Measurements from ENCODE around the gene MDC1. TPM values are rescaled to one million over a fixed set of nuclear protein-coding genes. Genes with fewer than 3 reads are reported as not detected.

Gene MDC1
- total RNA-seq, 1 experiment from 2014 or later: 66.6 TPM

GRCh38 chr6:30732237-30732943 lies 15.3 kb upstream of the MDC1 start:
- peak overlapping the region; percentile 44 for H3K27ac Mint-ChIP-seq (ENCODE audit: unreplicated experiment)
- BruUV-seq (replicated peaks): no TSS peak

GRCh38 chr6:30730601-30731435 lies 13.7 kb upstream of the MDC1 start:
- peak; percentile 95 for DNase-seq
- TF ChIP-seq CTCF (IDR thresholded peaks at IDR 0.05; ENCODE audit: unreplicated experiment): peak; percentile 84
- Mint-ChIP-seq H3K4me1 (ENCODE audit: low read depth, unreplicated experiment) (peaks cover 22% of the 10 kb centered on the region), H3K4me3 (ENCODE audit: low read depth, unreplicated experiment) (peak overlapping the region; percentile 66), H3K27me3 (ENCODE audit: unreplicated experiment) (no peaks in the 10 kb centered on the region), H3K27ac (ENCODE audit: unreplicated experiment) (peak overlapping the region; percentile 98), H3K9me3 (ENCODE audit: low read depth, unreplicated experiment) (no peaks in the 10 kb centered on the region), H3K36me3 (ENCODE audit: insufficient read depth, unreplicated experiment) (peaks cover 92% of the 10 kb centered on the region)
- BruUV-seq (replicated peaks): TSS peak; percentile 25
- CTCF ChIA-PET: interaction anchor here (0.6 to 2.0 kb wide), 31 partner anchors 9 to 189 kb away, joined by 3 to 50 read pairs (median 6); partner anchors contain the start of genes ATAT1, C6orf136, DDR1 and DHX16
- intact Hi-C loops (cut with micrococcal nuclease; ENCODE audit: unreplicated experiment): loop anchor here (5.0 kb wide), 1 partner anchor 356 kb away; no protein-coding TSS in a partner anchor

More at GRCh38 chr6:30732237-30732943, 15.3 kb upstream of the MDC1 start:
- no peaks in the 10 kb centered on the region for H3K9me3 Mint-ChIP-seq (ENCODE audit: low read depth, unreplicated experiment)
- TF ChIP-seq CTCF (IDR thresholded peaks at IDR 0.05; ENCODE audit: unreplicated experiment): no peak
- peaks cover 38% of the 10 kb centered on the region for H3K4me1 Mint-ChIP-seq (ENCODE audit: low read depth, unreplicated experiment)
- no peaks in the 10 kb centered on the region for H3K27me3 Mint-ChIP-seq (ENCODE audit: unreplicated experiment)
- H3K4me3 Mint-ChIP-seq (ENCODE audit: low read depth, unreplicated experiment): no peak overlapping the region
- intact Hi-C loops (cut with micrococcal nuclease; ENCODE audit: unreplicated experiment): loop anchor here (5.0 kb wide), 1 partner anchor 355 kb away; no protein-coding TSS in a partner anchor
- no peak for DNase-seq
- CTCF ChIA-PET: interaction anchor here (0.5 to 2.0 kb wide), 5 partner anchors 26 to 88 kb away, joined by 3 to 50 read pairs (median 10); no protein-coding TSS in a partner anchor
- H3K36me3 Mint-ChIP-seq (ENCODE audit: insufficient read depth, unreplicated experiment): peaks cover 92% of the 10 kb centered on the region

GRCh38 chr6:30727920-30728553 lies 11.0 kb upstream of the MDC1 start:
- no TSS peak for BruUV-seq (replicated peaks)
- Mint-ChIP-seq H3K4me1 (ENCODE audit: low read depth, unreplicated experiment) (peaks cover 45% of the 10 kb centered on the region), H3K4me3 (ENCODE audit: low read depth, unreplicated experiment) (no peak overlapping the region), H3K36me3 (ENCODE audit: insufficient read depth, unreplicated experiment) (peaks cover 96% of the 10 kb centered on the region), H3K27ac (ENCODE audit: unreplicated experiment) (peak overlapping the region; percentile 63), H3K9me3 (ENCODE audit: low read depth, unreplicated experiment) (no peaks in the 10 kb centered on the region), H3K27me3 (ENCODE audit: unreplicated experiment) (no peaks in the 10 kb centered on the region)
- CTCF ChIA-PET: interaction anchor here (0.7 to 1.8 kb wide), 5 partner anchors 32 to 352 kb away, joined by 3 to 9 read pairs (median 4); no protein-coding TSS in a partner anchor
- no peak for TF ChIP-seq CTCF (IDR thresholded peaks at IDR 0.05; ENCODE audit: unreplicated experiment)
- no peak for DNase-seq
- intact Hi-C loops (cut with micrococcal nuclease; ENCODE audit: unreplicated experiment): loop anchor here (10.0 kb wide), 2 partner anchors 183 to 243 kb away; partner anchors contain the start of gene HLA-E
